Measurements from ENCODE around the gene CCDC141. TPM values are rescaled to one million over a fixed set of nuclear protein-coding genes. Genes with fewer than 3 reads are reported as not detected.

CCDC141 gene
- total and polyA plus RNA-seq, 2 of the 13 experiments (the other 11 are each of a cell fraction or from before 2014, with no cell fraction given), result not detected

DNA sequence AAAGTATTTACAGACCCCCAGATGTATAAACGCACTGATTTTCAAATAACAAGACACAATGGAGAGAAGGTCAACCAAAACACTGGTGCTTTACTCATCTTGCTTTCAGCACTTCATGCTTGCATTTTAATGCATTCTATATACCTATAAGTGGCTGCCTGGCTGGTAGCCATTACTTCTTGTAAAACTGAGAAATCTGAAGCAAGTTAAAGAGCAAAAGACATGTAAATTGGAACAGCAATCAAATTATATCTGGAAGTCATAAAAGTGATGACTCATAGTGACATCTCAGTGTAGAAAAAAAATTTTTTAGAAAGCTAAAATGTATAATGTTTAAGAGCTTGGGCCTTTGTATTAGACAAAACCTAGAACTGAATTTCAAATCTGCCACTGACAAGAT lies 106.2 kb downstream of the CCDC141 start:
- H3K9me3 ChIP-seq (ENCODE audit: low read length), result no peaks in the 10 kb centered on the region
- H3K36me3 ChIP-seq (replicated peaks in 1 of 2; ENCODE audit: control insufficient read depth in 1 of 2, insufficient read depth in 2 of 2, low read length in 2 of 2), result no peaks in the 10 kb centered on the region
- POLR2A ChIA-PET, result no interaction called here
- no peaks in the 10 kb centered on the region for H4K20me1 ChIP-seq (ENCODE audit: insufficient read depth, low read length)
- H2AFZ ChIP-seq (ENCODE audit: low read length), result no peak overlapping the region
- H3K9ac ChIP-seq (ENCODE audit: insufficient read depth, low read depth, low read length), result no peak overlapping the region
- in situ Hi-C loops (cut with HindIII; ENCODE audit: extremely low pct_ligation_motif_present, low pct_unique_long_range_greater_than_20kb), result no loop called here
- intact Hi-C loops (cut with micrococcal nuclease; ENCODE audit: unreplicated experiment), result no loop called here
- 0% methylated on average over 1 of the region's 1 CpG for WGBS (ENCODE audit: low lambda C conversion rate)
- TF ChIP-seq CREB1 (IDR thresholded peaks at IDR 0.05) (peak; percentile 25; the same call in 1 of the 2 replicates), CREB1 (CRISPR knock-in tag; IDR thresholded peaks at IDR 0.05) (no peak), NFE2L2 (IDR thresholded peaks at IDR 0.05; ENCODE audit: low read length) (0 out of 2 replicates have a peak, but pooled peaks have one; percentile 11)
- TF ChIP-seq, protein P1, sequence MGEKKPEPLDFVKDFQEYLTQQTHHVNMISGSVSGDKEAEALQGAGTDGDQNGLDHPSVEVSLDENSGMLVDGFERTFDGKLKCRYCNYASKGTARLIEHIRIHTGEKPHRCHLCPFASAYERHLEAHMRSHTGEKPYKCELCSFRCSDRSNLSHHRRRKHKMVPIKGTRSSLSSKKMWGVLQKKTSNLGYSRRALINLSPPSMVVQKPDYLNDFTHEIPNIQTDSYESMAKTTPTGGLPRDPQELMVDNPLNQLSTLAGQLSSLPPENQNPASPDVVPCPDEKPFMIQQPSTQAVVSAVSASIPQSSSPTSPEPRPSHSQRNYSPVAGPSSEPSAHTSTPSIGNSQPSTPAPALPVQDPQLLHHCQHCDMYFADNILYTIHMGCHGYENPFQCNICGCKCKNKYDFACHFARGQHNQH (CRISPR knock-in tag; IDR thresholded peaks at IDR 0.05), result no peak
- no peak for FAIRE-seq
- H3K27ac ChIP-seq (ENCODE audit: extremely low read length, insufficient read depth, low read length), result no peak overlapping the region
- H3K27me3 ChIP-seq (ENCODE audit: control insufficient read depth in 1 of 2, insufficient read depth in 2 of 2, low read length in 2 of 2), result peaks cover 0 to 4% of the 10 kb centered on the region in 2 experiments; a peak in 1 of 5 replicates
- H3K4me1 ChIP-seq (ENCODE audit: insufficient read depth, low read length), result no peaks in the 10 kb centered on the region
- H3K4me3 ChIP-seq (replicated peaks in 1 of 3; ENCODE audit: insufficient read depth in 1 of 3, low read depth in 2 of 3, low read length in 3 of 3), result no peak overlapping the region
- no peak for ATAC-seq
- no peak overlapping the region for H3K4me2 ChIP-seq (ENCODE audit: low read depth, low read length)
- no peaks in the 10 kb centered on the region for H3K79me2 ChIP-seq (ENCODE audit: insufficient read depth, low read length)
- CTCF ChIA-PET (ENCODE audit: low intra/inter-chr PET ratio, low total read pairs), result no interaction called here
- BruUV-seq (replicated peaks), result no TSS peak
- no peak for DNase-seq (ENCODE audit: low spot score)

DNA sequence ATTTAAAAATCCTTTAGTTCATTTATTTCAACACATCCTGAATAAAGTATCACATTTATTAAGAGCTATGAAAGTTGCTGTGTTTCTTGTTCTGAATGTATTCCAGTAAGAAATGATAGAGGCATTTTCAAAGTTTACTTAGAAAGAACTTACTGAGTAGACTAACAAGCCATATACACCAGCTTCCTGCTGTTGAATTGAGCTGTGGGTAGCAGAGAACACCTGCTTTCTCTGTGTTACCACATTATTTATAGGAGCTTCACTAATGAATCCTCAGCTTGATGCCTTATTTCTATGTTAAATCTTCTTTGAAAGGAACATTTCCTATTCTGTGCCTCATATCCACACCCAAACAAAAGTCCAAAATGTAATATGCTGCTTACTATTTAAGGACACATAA lies 115.4 kb downstream of the CCDC141 start:
- no peak overlapping the region for H3K9ac ChIP-seq (ENCODE audit: insufficient read depth, low read depth, low read length)
- no peak for FAIRE-seq
- H3K4me2 ChIP-seq (ENCODE audit: low read depth, low read length), result no peak overlapping the region
- no peaks in the 10 kb centered on the region for H3K4me1 ChIP-seq (ENCODE audit: insufficient read depth, low read length)
- ChIA-PET POLR2A (no interaction called here), CTCF (ENCODE audit: low intra/inter-chr PET ratio, low total read pairs) (no interaction called here)
- H3K79me2 ChIP-seq (ENCODE audit: insufficient read depth, low read length), result no peaks in the 10 kb centered on the region
- DNase-seq (ENCODE audit: low spot score), result no peak
- H3K27ac ChIP-seq (ENCODE audit: extremely low read length, insufficient read depth, low read length), result no peak overlapping the region
- H3K9me3 ChIP-seq (ENCODE audit: low read length), result no peaks in the 10 kb centered on the region
- in situ Hi-C loops (cut with HindIII; ENCODE audit: extremely low pct_ligation_motif_present, low pct_unique_long_range_greater_than_20kb), result no loop called here
- H4K20me1 ChIP-seq (ENCODE audit: insufficient read depth, low read length), result no peaks in the 10 kb centered on the region
- H3K4me3 ChIP-seq (replicated peaks in 1 of 3; ENCODE audit: insufficient read depth in 1 of 3, low read depth in 2 of 3, low read length in 3 of 3), result no peak overlapping the region
- intact Hi-C loops (cut with micrococcal nuclease; ENCODE audit: unreplicated experiment), result no loop called here
- no peaks in the 10 kb centered on the region for H3K36me3 ChIP-seq (replicated peaks in 1 of 2; ENCODE audit: control insufficient read depth in 1 of 2, insufficient read depth in 2 of 2, low read length in 2 of 2)
- no peak overlapping the region for H2AFZ ChIP-seq (ENCODE audit: low read length)
- H3K27me3 ChIP-seq (ENCODE audit: control insufficient read depth in 1 of 2, insufficient read depth in 2 of 2, low read length in 2 of 2), result no peaks in the 10 kb centered on the region
- no TSS peak for BruUV-seq (replicated peaks)
- no peak for ATAC-seq
- TF ChIP-seq, protein P2, sequence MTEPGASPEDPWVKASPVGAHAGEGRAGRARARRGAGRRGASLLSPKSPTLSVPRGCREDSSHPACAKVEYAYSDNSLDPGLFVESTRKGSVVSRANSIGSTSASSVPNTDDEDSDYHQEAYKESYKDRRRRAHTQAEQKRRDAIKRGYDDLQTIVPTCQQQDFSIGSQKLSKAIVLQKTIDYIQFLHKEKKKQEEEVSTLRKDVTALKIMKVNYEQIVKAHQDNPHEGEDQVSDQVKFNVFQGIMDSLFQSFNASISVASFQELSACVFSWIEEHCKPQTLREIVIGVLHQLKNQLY (CRISPR knock-in tag; IDR thresholded peaks at IDR 0.05), result no peak
- TF ChIP-seq, protein P3, sequence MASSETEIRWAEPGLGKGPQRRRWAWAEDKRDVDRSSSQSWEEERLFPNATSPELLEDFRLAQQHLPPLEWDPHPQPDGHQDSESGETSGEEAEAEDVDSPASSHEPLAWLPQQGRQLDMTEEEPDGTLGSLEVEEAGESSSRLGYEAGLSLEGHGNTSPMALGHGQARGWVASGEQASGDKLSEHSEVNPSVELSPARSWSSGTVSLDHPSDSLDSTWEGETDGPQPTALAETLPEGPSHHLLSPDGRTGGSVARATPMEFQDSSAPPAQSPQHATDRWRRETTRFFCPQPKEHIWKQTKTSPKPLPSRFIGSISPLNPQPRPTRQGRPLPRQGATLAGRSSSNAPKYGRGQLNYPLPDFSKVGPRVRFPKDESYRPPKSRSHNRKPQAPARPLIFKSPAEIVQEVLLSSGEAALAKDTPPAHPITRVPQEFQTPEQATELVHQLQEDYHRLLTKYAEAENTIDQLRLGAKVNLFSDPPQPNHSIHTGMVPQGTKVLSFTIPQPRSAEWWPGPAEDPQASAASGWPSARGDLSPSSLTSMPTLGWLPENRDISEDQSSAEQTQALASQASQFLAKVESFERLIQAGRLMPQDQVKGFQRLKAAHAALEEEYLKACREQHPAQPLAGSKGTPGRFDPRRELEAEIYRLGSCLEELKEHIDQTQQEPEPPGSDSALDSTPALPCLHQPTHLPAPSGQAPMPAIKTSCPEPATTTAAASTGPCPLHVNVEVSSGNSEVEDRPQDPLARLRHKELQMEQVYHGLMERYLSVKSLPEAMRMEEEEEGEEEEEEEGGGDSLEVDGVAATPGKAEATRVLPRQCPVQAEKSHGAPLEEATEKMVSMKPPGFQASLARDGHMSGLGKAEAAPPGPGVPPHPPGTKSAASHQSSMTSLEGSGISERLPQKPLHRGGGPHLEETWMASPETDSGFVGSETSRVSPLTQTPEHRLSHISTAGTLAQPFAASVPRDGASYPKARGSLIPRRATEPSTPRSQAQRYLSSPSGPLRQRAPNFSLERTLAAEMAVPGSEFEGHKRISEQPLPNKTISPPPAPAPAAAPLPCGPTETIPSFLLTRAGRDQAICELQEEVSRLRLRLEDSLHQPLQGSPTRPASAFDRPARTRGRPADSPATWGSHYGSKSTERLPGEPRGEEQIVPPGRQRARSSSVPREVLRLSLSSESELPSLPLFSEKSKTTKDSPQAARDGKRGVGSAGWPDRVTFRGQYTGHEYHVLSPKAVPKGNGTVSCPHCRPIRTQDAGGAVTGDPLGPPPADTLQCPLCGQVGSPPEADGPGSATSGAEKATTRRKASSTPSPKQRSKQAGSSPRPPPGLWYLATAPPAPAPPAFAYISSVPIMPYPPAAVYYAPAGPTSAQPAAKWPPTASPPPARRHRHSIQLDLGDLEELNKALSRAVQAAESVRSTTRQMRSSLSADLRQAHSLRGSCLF (CRISPR knock-in tag; IDR thresholded peaks at IDR 0.05; ENCODE audit: borderline replicate concordance), result no peak
- TF ChIP-seq, protein P4, sequence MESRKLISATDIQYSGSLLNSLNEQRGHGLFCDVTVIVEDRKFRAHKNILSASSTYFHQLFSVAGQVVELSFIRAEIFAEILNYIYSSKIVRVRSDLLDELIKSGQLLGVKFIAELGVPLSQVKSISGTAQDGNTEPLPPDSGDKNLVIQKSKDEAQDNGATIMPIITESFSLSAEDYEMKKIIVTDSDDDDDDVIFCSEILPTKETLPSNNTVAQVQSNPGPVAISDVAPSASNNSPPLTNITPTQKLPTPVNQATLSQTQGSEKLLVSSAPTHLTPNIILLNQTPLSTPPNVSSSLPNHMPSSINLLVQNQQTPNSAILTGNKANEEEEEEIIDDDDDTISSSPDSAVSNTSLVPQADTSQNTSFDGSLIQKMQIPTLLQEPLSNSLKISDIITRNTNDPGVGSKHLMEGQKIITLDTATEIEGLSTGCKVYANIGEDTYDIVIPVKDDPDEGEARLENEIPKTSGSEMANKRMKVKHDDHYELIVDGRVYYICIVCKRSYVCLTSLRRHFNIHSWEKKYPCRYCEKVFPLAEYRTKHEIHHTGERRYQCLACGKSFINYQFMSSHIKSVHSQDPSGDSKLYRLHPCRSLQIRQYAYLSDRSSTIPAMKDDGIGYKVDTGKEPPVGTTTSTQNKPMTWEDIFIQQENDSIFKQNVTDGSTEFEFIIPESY (CRISPR knock-in tag; IDR thresholded peaks at IDR 0.05), result no peak
- TF ChIP-seq ZNF484 (CRISPR knock-in tag; IDR thresholded peaks at IDR 0.05; ENCODE audit: borderline replicate concordance, low read depth), result no peak
- TF ChIP-seq ZNF672 (CRISPR knock-in tag; IDR thresholded peaks at IDR 0.05), result no peak
- no peak for TF ChIP-seq CCDC6 (CRISPR knock-in tag; IDR thresholded peaks at IDR 0.05)
- TF ChIP-seq ZNF788 (CRISPR knock-in tag; IDR thresholded peaks at IDR 0.05; ENCODE audit: borderline replicate concordance), result no peak
